G401.6 (cell line): ENCODE data around the gene MCRS1.

Experiments used
- FAIRE-seq: peaks from 2 replicates; lab custom pipeline; 2012; peaks lifted over from hg19 to GRCh38; lab: Jason Lieb, UNC

MCRS1 gene

GRCh38 chr12:49555631-49556390 lies 12.1 kb downstream of the MCRS1 start:
- FAIRE-seq = no peak

GRCh38 chr12:49554266-49554665 lies 13.7 kb downstream of the MCRS1 start:
- no peak for FAIRE-seq

GRCh38 chr12:49553512-49554088 lies 14.3 kb downstream of the MCRS1 start:
- FAIRE-seq = peak; percentile 87

GRCh38 chr12:49552899-49553298 lies 15.0 kb downstream of the MCRS1 start:
- no peak for FAIRE-seq

GRCh38 chr12:49552425-49552824 lies 15.5 kb downstream of the MCRS1 start:
- FAIRE-seq = no peak

- FAIRE-seq = no peak
Measured at GRCh38 chr12:49552014-49552413, 15.9 kb downstream of the MCRS1 start.

GRCh38 chr12:49550693-49551252 lies 17.2 kb downstream of the MCRS1 start:
- FAIRE-seq = no peak

GRCh38 chr12:49549735-49550692 lies 17.9 kb downstream of the MCRS1 start:
- FAIRE-seq = no peak

GRCh38 chr12:49548822-49549648 lies 18.9 kb downstream of the MCRS1 start:
- no peak for FAIRE-seq

- no peak for FAIRE-seq
Measured at GRCh38 chr12:49548481-49548821, 19.5 kb downstream of the MCRS1 start.

GRCh38 chr12:49547090-49547690 lies 20.8 kb downstream of the MCRS1 start:
- no peak for FAIRE-seq

- no peak for FAIRE-seq
Measured at GRCh38 chr12:49546481-49546880, 21.5 kb downstream of the MCRS1 start.

GRCh38 chr12:49545815-49546214 lies 22.1 kb downstream of the MCRS1 start:
- FAIRE-seq = no peak

- FAIRE-seq = no peak
Measured at GRCh38 chr12:49543914-49544815, 23.8 kb downstream of the MCRS1 start.

GRCh38 chr12:49543221-49543913 lies 24.6 kb downstream of the MCRS1 start:
- FAIRE-seq = no peak

GRCh38 chr12:49542592-49543160 lies 25.3 kb downstream of the MCRS1 start:
- FAIRE-seq = no peak

GRCh38 chr12:49541911-49542505 lies 25.9 kb downstream of the MCRS1 start:
- no peak for FAIRE-seq

- FAIRE-seq = no peak
Measured at GRCh38 chr12:49541140-49541861, 26.6 kb downstream of the MCRS1 start.
